ENCODE measurements around the gene TPP2.

GRCh38 chr13:102642029-102642428, 45.2 kb downstream of the TPP2 start:
- no peak for TF ChIP-seq CTCF (IDR thresholded peaks at IDR 0.05)
- no peak for TF ChIP-seq REST (IDR thresholded peaks at IDR 0.05; ENCODE audit: insufficient read depth in 1 of 2, low read depth in 2 of 2, low read length in 1 of 2)
- no peak for TF ChIP-seq POLR2AphosphoS5 (IDR thresholded peaks at IDR 0.05; ENCODE audit: low read depth, low read length)

Measured in Panc1 (cell line).